K562 (cell line): ENCODE results near the gene LRP10. TPM values are rescaled to one million over a fixed set of nuclear protein-coding genes. Genes with fewer than 3 reads are reported as not detected.

Source experiments
- ATAC-seq: fragments of 200-7000 bp; cut with Tn5 transposase; 3 replicates; pipeline ENCODE4 v1.9.1; 2020; ENCODE audit warnings: moderate library complexity
- BruUV-seq: library from RNA; stranded (reverse); fragments of 400-500 nt; replicated peaks from 2 replicates; lab custom pipeline; 2021; lab: Mats Ljungman, UMichigan
- CTCF ChIA-PET: fragments of 300-600 bp; formaldehyde crosslinking; extraction: SDS; loops from one replicate; lab custom pipeline; 2021; ENCODE audit warnings: low intra/inter-chr PET ratio; lab: Yijun Ruan, JAX
- POLR2A ChIA-PET: fragments of 300-600, 350-650 bp; sonication (Branson Sonifier 250); formaldehyde crosslinking; extraction: SDS; loops from one replicate; lab custom pipeline; 2021; ENCODE audit warnings: antibody characterized with exemption, inconsistent platforms; lab: Yijun Ruan, JAX
- DNase-seq, 4 experiments: peaks; one replicate each; pipeline versions ENCODE4 v3.0.0 to v3.0.0-alpha.2; 2011 to 2018; ENCODE audit warnings: low spot score in 3 of 4, mixed read lengths in 3 of 4; ENCODE audit errors: extremely low read depth in 1 of 4
- FAIRE-seq: peaks from 2 replicates; lab custom pipeline; 2011; peaks lifted over from hg19 to GRCh38; lab: Jason Lieb, UNC
- H2AFZ ChIP-seq: 2 replicates; pipeline ENCODE4 v1.6.0; 2011; ENCODE audit warnings: low read depth, low read length, control low read depth, inconsistent platforms
- H3K27ac ChIP-seq: fragments of 200-600 bp; 3 replicates; pipeline ENCODE4 v1.8.0; 2011; ENCODE audit warnings: low read depth, mild to moderate bottlenecking, control low read depth, inconsistent platforms, low read length, moderate library complexity, mixed read lengths; ENCODE audit errors: extremely low read depth
- H3K27me3 ChIP-seq, 2 experiments: fragments of 300-600 bp in 1 of 2; 2 replicates in 1 of 2; 3 replicates in 1 of 2; pipeline versions ENCODE4 v1.6.0 to v1.8.0; 2011; ENCODE audit warnings: inconsistent platforms in 2 of 2, low read length in 2 of 2, mild to moderate bottlenecking in 1 of 2, mixed read lengths in 1 of 2, moderate library complexity in 1 of 2; ENCODE audit not compliant: control insufficient read depth in 2 of 2, insufficient read depth in 2 of 2
- H3K36me3 ChIP-seq: fragments of 300-600 bp; 3 replicates; pipeline ENCODE4 v1.8.0; 2011; ENCODE audit warnings: mild to moderate bottlenecking, low read length, inconsistent platforms; ENCODE audit not compliant: control insufficient read depth, insufficient read depth
- H3K4me1 ChIP-seq, 2 experiments: fragments of 200-600 bp in 1 of 2; replicated peaks in 1 of 2; 2 replicates in 1 of 2; 3 replicates in 1 of 2; pipeline versions ENCODE4 v1.5.1 to v1.8.0; 2011; ENCODE audit warnings: inconsistent platforms in 2 of 2, low read length in 2 of 2, mild to moderate bottlenecking in 1 of 2, mixed read lengths in 1 of 2, moderate library complexity in 1 of 2; ENCODE audit not compliant: control insufficient read depth in 2 of 2, insufficient read depth in 2 of 2
- H3K4me2 ChIP-seq: 2 replicates; pipeline ENCODE4 v1.6.1; 2011; ENCODE audit warnings: low read length, control low read depth, inconsistent platforms, mixed read lengths; ENCODE audit not compliant: insufficient read depth
- H3K4me3 ChIP-seq: fragments of 200-600 bp; sonication (generic), shearing (Covaris generic); 2 replicates; pipeline ENCODE4 v1.5.1; 2016; ENCODE audit warnings: control low read depth, inconsistent platforms
- H3K79me2 ChIP-seq: fragments of 200-600 bp; 3 replicates; pipeline ENCODE4 v1.8.0; 2011; ENCODE audit warnings: low read length, inconsistent platforms; ENCODE audit not compliant: control insufficient read depth, insufficient read depth
- H3K9ac ChIP-seq, 2 experiments: 2 replicates each; pipeline versions ENCODE4 v1.6.0 to v1.6.1; 2011; ENCODE audit warnings: low read depth in 2 of 2, low read length in 2 of 2, control low read depth in 1 of 2, inconsistent platforms in 1 of 2, mild to moderate bottlenecking in 1 of 2, mixed read lengths in 1 of 2; ENCODE audit not compliant: insufficient read depth in 1 of 2
- H3K9me1 ChIP-seq: one replicate; pipeline ENCODE4 v1.6.0; 2011; ENCODE audit warnings: inconsistent platforms, mild to moderate bottlenecking, low read length, moderate library complexity; ENCODE audit not compliant: control insufficient read depth, insufficient read depth
- H3K9me3 ChIP-seq: replicated peaks from 2 replicates; pipeline ENCODE4 v1.5.1; 2011; ENCODE audit warnings: low read depth, low read length, inconsistent platforms; ENCODE audit not compliant: control insufficient read depth, insufficient read depth
- H4K20me1 ChIP-seq: replicated peaks from 2 replicates; pipeline ENCODE4 v1.6.1; 2011; ENCODE audit warnings: low read length, inconsistent platforms, mixed read lengths; ENCODE audit not compliant: control insufficient read depth, insufficient read depth
- ATF7 ChIP-seq: fragments of 450-650 bp; IDR thresholded peaks from 2 replicates; pipeline ENCODE4 v1.7.1; 2014; ENCODE audit warnings: mild to moderate bottlenecking, moderate library complexity
- HNRNPLL ChIP-seq: fragments of 200-400 bp; formaldehyde crosslinking; IDR thresholded peaks from 2 replicates; pipeline ENCODE4 v1.6.1; 2017; ENCODE audit warnings: low read length, low read depth, mild to moderate bottlenecking; ENCODE audit not compliant: poor library complexity, severe bottlenecking
- MAZ ChIP-seq, 2 experiments: fragments of 450-650 bp in 1 of 2; sonication (generic) in 1 of 2; formaldehyde crosslinking; IDR thresholded peaks in 1 of 2; conservative IDR thresholded peaks in 1 of 2; 2 replicates each; pipeline versions ENCODE4 v1.4.0 to v1.5.0; 2020; ENCODE audit warnings: mild to moderate bottlenecking in 1 of 2, missing genetic modification reagents in 1 of 2
- NFE2 ChIP-seq: IDR thresholded peaks from 2 replicates; pipeline ENCODE4 v1.6.1; 2014; ENCODE audit warnings: antibody characterized with exemption, low read depth
- NRF1 ChIP-seq, 2 experiments: fragments of 450-650 bp; IDR thresholded peaks in 1 of 2; conservative IDR thresholded peaks in 1 of 2; 2 replicates each; pipeline ENCODE4 v1.6.1; 2014; ENCODE audit warnings: mild to moderate bottlenecking in 2 of 2
- RAD21 ChIP-seq, 2 experiments: fragments of 250-450 bp in 1 of 2; fragments of 450-650 bp in 1 of 2; sonication (Bioruptor Pico) in 1 of 2; formaldehyde crosslinking in 1 of 2; IDR thresholded peaks in 1 of 2; conservative IDR thresholded peaks in 1 of 2; 2 replicates each; pipeline versions ENCODE4 v1.4.0 to v1.8.0; 2020 to 2022; ENCODE audit warnings: mild to moderate bottlenecking in 2 of 2, moderate library complexity in 1 of 2
- SETDB1 ChIP-seq: IDR thresholded peaks from one replicate; pipeline ENCODE4 v1.6.1; 2012; ENCODE audit warnings: low read length, control low read depth, inconsistent platforms
- WGBS: fragments of 100-300 bp; shearing (Covaris generic); methylation state at CpG from one replicate; pipeline ENCODE4 v1.1.6; 2016; ENCODE audit warnings: low coverage, mixed read lengths; ENCODE audit not compliant: insufficient coverage; ENCODE audit errors: missing lambda C conversion rate; 5-methylcytosine and 5-hydroxymethylcytosine counted together
- in situ Hi-C: fragments of 300-500 bp; cut with MboI; formaldehyde crosslinking; loops from 4 replicates; pipeline ENCODE4 v1.15.0; 2018; ENCODE audit warnings: inconsistent platforms, mixed read lengths
- intact Hi-C: fragments of 100-400 bp; cut with micrococcal nuclease; formaldehyde crosslinking; loops from 2 replicates; pipeline ENCODE4 v1.14.2; 2022
- polyA plus RNA-seq, 8 experiments: library from polyadenylated mRNA; depleted of rRNA in 4 of 8; stranded (reverse) in 5 of 8; unstranded in 3 of 8; fragments of >200 nt; fragmentation: Nextera tagmentation in 2 of 8; fragmentation: Illumina TruSeq in 1 of 8; extraction: Ambion mirVana in 2 of 8; extraction: Trizol in 1 of 8; gene quantifications; 2 replicates each; pipeline versions ENCODE4 v1.2.1 to v1.2.3, GENCODE V29; 2011 to 2014; ENCODE audit warnings: inconsistent platforms in 1 of 8, missing spikeins in 1 of 8
- total RNA-seq, 7 experiments: library from RNA; depleted of rRNA in 6 of 7; stranded (reverse); fragments of >200 nt in 6 of 7; fragmentation: Illumina TruSeq in 2 of 7; extraction: Trizol in 2 of 7; gene quantifications; 2 replicates each; pipeline versions ENCODE4 v1.2.1 to v1.2.3, GENCODE V29; 2011 to 2021; ENCODE audit warnings: low replicate concordance in 1 of 7
- TF ChIP-seq, protein P1 (sequence below): fragments of 450-650 bp; IDR thresholded peaks from 2 replicates; pipeline ENCODE4 v1.6.1; 2016
- TF ChIP-seq, protein P2 (sequence below), 3 experiments: fragments of 200-800 bp in 1 of 3; sonication (Bioruptor generic) in 1 of 3; sonication (generic) in 1 of 3; formaldehyde crosslinking in 1 of 3; IDR thresholded peaks; 2 replicates each; pipeline versions ENCODE4 v1.6.1 to v1.8.0; 2016 to 2022; ENCODE audit warnings: mild to moderate bottlenecking in 2 of 3, missing compliant biosample characterization in 2 of 3, missing genetic modification characterization in 2 of 3, missing genetic modification reagents in 1 of 3
- TF ChIP-seq, protein P3 (sequence below): sonication (generic); formaldehyde crosslinking; IDR thresholded peaks from 2 replicates; pipeline ENCODE4 v1.8.0; 2022; ENCODE audit warnings: mild to moderate bottlenecking, missing genetic modification reagents

LRP10 gene
- total and polyA plus RNA-seq, 9 of the 15 experiments (the other 6 are each of a cell fraction or from before 2014, with no cell fraction given), result 1.3 to 45.5 (median 10.9) TPM

DNA sequence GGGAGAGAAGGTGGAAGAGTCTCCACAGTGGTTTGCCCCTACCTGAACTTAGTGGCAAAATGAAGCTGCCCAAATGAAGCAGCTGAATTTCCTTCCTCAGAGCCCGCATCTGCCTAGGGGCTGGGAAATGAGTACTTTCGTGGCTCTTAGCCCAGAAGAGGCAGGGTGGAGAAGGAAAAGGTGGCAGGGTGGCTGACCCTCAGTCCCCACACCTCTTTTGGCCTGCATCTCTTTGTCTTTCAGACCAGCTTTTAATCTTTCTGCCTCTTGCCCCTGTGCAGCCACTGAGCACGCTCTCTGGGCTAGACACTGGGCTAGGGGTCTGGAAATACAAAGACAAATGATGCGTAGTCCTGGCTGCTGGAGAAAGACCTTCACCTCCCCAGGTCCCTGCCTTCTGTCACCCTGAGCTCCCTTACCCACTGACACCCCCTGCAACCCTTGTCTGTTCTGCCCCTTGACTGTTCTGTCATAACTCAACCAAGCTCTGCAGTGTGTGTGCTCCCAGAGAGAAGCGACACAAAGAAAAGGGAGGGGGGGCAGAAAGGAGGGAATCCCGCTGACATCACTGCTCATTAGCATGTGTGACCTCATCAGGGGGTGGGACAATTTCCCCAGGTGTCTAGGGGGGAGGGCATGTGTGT, 11.1 kb downstream of the LRP10 start:
- Histone ChIP-seq H3K4me3 (no peak overlapping the region), H3K4me1 (peaks cover 20 to 31% of the 10 kb centered on the region in 2 experiments), H3K36me3 (peaks cover 8% of the 10 kb centered on the region; the same call in 2 of the 3 replicates), H3K9me3 (no peaks in the 10 kb centered on the region), H4K20me1 (peaks cover 5% of the 10 kb centered on the region; the same call in 1 of the 2 replicates), H3K27me3 (no peaks in the 10 kb centered on the region), H3K27ac (no peak overlapping the region), H3K79me2 (peaks cover 7% of the 10 kb centered on the region), H3K4me2 (peak overlapping the region; percentile 20; the same call in 1 of the 2 replicates), H2AFZ (0 out of 2 replicates have a peak overlapping the region, but pooled peaks have one; percentile 46), H3K9ac (peak overlapping the region in 1 of 2 experiments; percentile 76; a peak in 2 of 4 replicates), H3K9me1 (no peaks in the 10 kb centered on the region)
- ATAC-seq, result peak; percentile 64
- in situ Hi-C loops, result no loop called here
- ChIA-PET POLR2A (interaction anchor here (0.5 to 3.8 kb wide), 10 partner anchors 10 to 1610 kb away, joined by 3 to 60 read pairs (median 3); partner anchors contain the start of gene LRP10), CTCF (interaction anchor here (1.0 kb wide), 1 partner anchor 9 kb away, joined by 3 read pairs; no protein-coding TSS in a partner anchor)
- intact Hi-C loops, result no loop called here
- WGBS, result 37% methylated on average over 5 of the region's 6 CpGs
- peak; percentile 77 for FAIRE-seq
- no TSS peak for BruUV-seq
- peak; percentile 77 to 88 (median 82) for DNase-seq
- TF ChIP-seq, protein P1, sequence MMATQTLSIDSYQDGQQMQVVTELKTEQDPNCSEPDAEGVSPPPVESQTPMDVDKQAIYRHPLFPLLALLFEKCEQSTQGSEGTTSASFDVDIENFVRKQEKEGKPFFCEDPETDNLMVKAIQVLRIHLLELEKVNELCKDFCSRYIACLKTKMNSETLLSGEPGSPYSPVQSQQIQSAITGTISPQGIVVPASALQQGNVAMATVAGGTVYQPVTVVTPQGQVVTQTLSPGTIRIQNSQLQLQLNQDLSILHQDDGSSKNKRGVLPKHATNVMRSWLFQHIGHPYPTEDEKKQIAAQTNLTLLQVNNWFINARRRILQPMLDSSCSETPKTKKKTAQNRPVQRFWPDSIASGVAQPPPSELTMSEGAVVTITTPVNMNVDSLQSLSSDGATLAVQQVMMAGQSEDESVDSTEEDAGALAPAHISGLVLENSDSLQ, result peak; percentile 27; the same call in 1 of the 2 replicates
- TF ChIP-seq ATF7 (peak; percentile 73), NFE2 (0 out of 2 replicates have a peak, but pooled peaks have one; percentile 3), RAD21 (CRISPR knock-in tag; conservative IDR thresholded peaks at IDR 0.05 in 1 of 2, IDR thresholded peaks at IDR 0.05 in 1 of 2) (no peak), NRF1 (conservative IDR thresholded peaks at IDR 0.05 in 1 of 2, IDR thresholded peaks at IDR 0.05 in 1 of 2) (peak; percentile 41 to 44; a peak in 2 of 4 replicates), SETDB1 (no peak), MAZ (CRISPR knock-in tag; conservative IDR thresholded peaks at IDR 0.05 in 1 of 2, IDR thresholded peaks at IDR 0.05 in 1 of 2) (peak in 1 of 2 experiments; percentile 59; a peak in 2 of 4 replicates), HNRNPLL (no peak)
- TF ChIP-seq, protein P2, sequence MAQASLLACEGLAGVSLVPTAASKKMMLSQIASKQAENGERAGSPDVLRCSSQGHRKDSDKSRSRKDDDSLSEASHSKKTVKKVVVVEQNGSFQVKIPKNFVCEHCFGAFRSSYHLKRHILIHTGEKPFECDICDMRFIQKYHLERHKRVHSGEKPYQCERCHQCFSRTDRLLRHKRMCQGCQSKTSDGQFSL (CRISPR knock-in tag; IDR thresholded peaks at IDR 0.05), result no peak
- TF ChIP-seq, protein P2 (tag; IDR thresholded peaks at IDR 0.05), result peak in 1 of 2 experiments; percentile 51; a peak in 1 of 4 replicates
- TF ChIP-seq, protein P3, sequence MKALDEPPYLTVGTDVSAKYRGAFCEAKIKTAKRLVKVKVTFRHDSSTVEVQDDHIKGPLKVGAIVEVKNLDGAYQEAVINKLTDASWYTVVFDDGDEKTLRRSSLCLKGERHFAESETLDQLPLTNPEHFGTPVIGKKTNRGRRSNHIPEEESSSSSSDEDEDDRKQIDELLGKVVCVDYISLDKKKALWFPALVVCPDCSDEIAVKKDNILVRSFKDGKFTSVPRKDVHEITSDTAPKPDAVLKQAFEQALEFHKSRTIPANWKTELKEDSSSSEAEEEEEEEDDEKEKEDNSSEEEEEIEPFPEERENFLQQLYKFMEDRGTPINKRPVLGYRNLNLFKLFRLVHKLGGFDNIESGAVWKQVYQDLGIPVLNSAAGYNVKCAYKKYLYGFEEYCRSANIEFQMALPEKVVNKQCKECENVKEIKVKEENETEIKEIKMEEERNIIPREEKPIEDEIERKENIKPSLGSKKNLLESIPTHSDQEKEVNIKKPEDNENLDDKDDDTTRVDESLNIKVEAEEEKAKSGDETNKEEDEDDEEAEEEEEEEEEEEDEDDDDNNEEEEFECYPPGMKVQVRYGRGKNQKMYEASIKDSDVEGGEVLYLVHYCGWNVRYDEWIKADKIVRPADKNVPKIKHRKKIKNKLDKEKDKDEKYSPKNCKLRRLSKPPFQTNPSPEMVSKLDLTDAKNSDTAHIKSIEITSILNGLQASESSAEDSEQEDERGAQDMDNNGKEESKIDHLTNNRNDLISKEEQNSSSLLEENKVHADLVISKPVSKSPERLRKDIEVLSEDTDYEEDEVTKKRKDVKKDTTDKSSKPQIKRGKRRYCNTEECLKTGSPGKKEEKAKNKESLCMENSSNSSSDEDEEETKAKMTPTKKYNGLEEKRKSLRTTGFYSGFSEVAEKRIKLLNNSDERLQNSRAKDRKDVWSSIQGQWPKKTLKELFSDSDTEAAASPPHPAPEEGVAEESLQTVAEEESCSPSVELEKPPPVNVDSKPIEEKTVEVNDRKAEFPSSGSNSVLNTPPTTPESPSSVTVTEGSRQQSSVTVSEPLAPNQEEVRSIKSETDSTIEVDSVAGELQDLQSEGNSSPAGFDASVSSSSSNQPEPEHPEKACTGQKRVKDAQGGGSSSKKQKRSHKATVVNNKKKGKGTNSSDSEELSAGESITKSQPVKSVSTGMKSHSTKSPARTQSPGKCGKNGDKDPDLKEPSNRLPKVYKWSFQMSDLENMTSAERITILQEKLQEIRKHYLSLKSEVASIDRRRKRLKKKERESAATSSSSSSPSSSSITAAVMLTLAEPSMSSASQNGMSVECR (CRISPR knock-in tag), result 0 out of 2 replicates have a peak, but pooled peaks have one; percentile 22
